Memory B cell (primary cell): ENCODE data around the gene DOCK4.

Experiments used
- ATAC-seq: fragments of 150-1000 bp; cut with Tn5 transposase; 2 replicates; pipeline ENCODE4 v1.10.0; 2021; ENCODE audit warnings: low read depth, mild to moderate bottlenecking, moderate library complexity
- DNase-seq, 2 donors: peaks; one replicate each; pipeline ENCODE4 v3.0.0; 2022; ENCODE audit warnings: low spot score in 2 of 2
- H3K27ac Mint-ChIP-seq: one replicate; pipeline ENCODE4 v1.8.0; 2022; ENCODE audit warnings: mild to moderate bottlenecking, moderate library complexity, mixed read lengths
- H3K27me3 Mint-ChIP-seq: one replicate; pipeline ENCODE4 v1.8.0; 2022; ENCODE audit warnings: mixed read lengths
- H3K36me3 Mint-ChIP-seq: one replicate; pipeline ENCODE4 v1.8.0; 2022; ENCODE audit warnings: mild to moderate bottlenecking, mixed read lengths
- H3K4me1 Mint-ChIP-seq: one replicate; pipeline ENCODE4 v1.8.0; 2022; ENCODE audit warnings: mixed read lengths
- H3K4me3 Mint-ChIP-seq: one replicate; pipeline ENCODE4 v1.8.0; 2022; ENCODE audit warnings: mild to moderate bottlenecking, moderate library complexity, mixed read lengths
- H3K9me3 Mint-ChIP-seq: one replicate; pipeline ENCODE4 v1.8.0; 2022; ENCODE audit warnings: mixed read lengths

DOCK4 gene

DNA sequence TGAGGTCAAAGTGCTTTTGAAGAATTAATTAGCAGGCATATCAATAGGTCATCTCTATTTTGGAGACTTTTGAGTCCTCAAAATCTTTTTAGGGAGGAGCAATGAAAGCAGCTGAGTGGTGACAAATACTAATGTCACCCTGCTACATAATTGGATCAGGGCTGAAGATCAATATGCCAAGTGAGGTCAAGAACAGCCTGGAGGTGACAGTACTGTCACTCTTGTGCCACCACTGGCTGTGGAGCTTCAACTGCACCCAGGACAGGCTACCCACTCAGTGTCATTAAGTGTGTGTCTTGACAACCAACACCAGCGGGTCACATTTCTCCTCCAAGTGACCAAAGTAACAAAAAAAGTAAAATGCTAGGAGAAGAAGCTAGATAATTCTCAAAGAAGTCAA, 167.8 kb downstream of the DOCK4 start:
- no peaks in the 10 kb centered on the region for H3K4me1 Mint-ChIP-seq
- H3K36me3 Mint-ChIP-seq: no peaks in the 10 kb centered on the region
- no peaks in the 10 kb centered on the region for H3K27me3 Mint-ChIP-seq
- ATAC-seq (no peak), DNase-seq (no peak)
- no peak overlapping the region for H3K27ac Mint-ChIP-seq
- H3K4me3 Mint-ChIP-seq: no peak overlapping the region
- no peaks in the 10 kb centered on the region for H3K9me3 Mint-ChIP-seq

- DNase-seq: no peak
- H3K27ac Mint-ChIP-seq: no peak overlapping the region
- no peak overlapping the region for H3K4me3 Mint-ChIP-seq
- H3K9me3 Mint-ChIP-seq: no peaks in the 10 kb centered on the region
- H3K27me3 Mint-ChIP-seq: no peaks in the 10 kb centered on the region
- ATAC-seq: no peak
- H3K4me1 Mint-ChIP-seq: no peaks in the 10 kb centered on the region
- H3K36me3 Mint-ChIP-seq: no peaks in the 10 kb centered on the region
Observed at GRCh38 chr7:112036071-112036470, 170.1 kb downstream of the DOCK4 start.

DNA sequence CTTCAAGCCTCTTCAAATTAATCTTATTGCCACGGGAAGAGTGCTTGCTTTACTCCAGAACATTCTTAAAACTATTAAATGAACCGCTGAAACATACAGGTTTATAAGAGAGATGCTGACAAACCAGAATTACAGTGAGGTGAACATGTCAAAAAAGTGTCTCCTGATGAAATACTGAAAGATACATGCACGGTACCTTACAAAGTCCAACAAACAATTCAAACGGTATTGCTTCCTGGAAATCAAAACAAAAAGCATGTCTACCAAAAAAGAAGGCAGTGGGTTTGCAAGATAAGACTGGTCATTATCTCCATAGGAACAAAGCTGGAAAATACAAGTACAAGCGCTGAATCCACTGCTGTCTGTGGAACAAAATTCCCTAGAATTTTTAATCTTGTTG, 174.5 kb downstream of the DOCK4 start:
- Mint-ChIP-seq H3K27ac (no peak overlapping the region), H3K4me3 (no peak overlapping the region), H3K36me3 (no peaks in the 10 kb centered on the region), H3K27me3 (peaks cover 3% of the 10 kb centered on the region), H3K4me1 (peaks cover 3% of the 10 kb centered on the region), H3K9me3 (no peaks in the 10 kb centered on the region)
- ATAC-seq (no peak), DNase-seq (no peak)

GRCh38 chr7:112025556-112025955, 180.6 kb downstream of the DOCK4 start:
- Mint-ChIP-seq H3K9me3 (no peaks in the 10 kb centered on the region), H3K27ac (no peak overlapping the region), H3K4me3 (no peak overlapping the region), H3K36me3 (no peaks in the 10 kb centered on the region), H3K4me1 (peaks cover 3% of the 10 kb centered on the region), H3K27me3 (peaks cover 10% of the 10 kb centered on the region)
- no peak for DNase-seq
- no peak for ATAC-seq

GRCh38 chr7:112023786-112024185, 182.4 kb downstream of the DOCK4 start:
- Mint-ChIP-seq H3K4me1 (peaks cover 3% of the 10 kb centered on the region), H3K36me3 (no peaks in the 10 kb centered on the region), H3K4me3 (no peak overlapping the region), H3K27ac (no peak overlapping the region), H3K27me3 (peaks cover 10% of the 10 kb centered on the region), H3K9me3 (no peaks in the 10 kb centered on the region)
- ATAC-seq: no peak
- no peak for DNase-seq

GRCh38 chr7:112023282-112023681, 182.9 kb downstream of the DOCK4 start:
- no peaks in the 10 kb centered on the region for H3K9me3 Mint-ChIP-seq
- H3K36me3 Mint-ChIP-seq: no peaks in the 10 kb centered on the region
- peaks cover 3% of the 10 kb centered on the region for H3K4me1 Mint-ChIP-seq
- H3K27me3 Mint-ChIP-seq: peaks cover 10% of the 10 kb centered on the region
- no peak overlapping the region for H3K27ac Mint-ChIP-seq
- ATAC-seq (no peak), DNase-seq (no peak)
- H3K4me3 Mint-ChIP-seq: no peak overlapping the region

DNA sequence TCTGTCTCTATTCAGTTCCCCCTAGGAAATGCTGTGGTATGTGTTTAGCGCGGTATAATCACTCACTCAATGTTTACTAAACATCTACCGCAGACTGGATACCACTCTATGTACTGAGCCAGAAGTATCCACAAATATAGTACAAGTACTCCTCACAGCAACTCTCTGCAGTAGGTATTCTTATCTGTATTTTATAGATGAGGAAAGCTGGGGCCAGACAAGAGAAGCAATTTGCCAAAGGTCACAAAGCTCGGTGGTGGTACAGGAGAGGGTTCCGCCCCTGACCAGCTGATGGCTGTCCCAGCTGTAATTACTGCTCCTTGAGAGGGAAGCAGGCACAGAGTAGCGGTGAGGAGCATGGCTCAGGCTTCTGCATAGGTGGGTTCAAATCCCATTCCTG, 184.1 kb downstream of the DOCK4 start:
- no peaks in the 10 kb centered on the region for H3K36me3 Mint-ChIP-seq

GRCh38 chr7:112021379-112022044, 184.7 kb downstream of the DOCK4 start:
- H3K36me3 Mint-ChIP-seq: no peaks in the 10 kb centered on the region
- peaks cover 10% of the 10 kb centered on the region for H3K27me3 Mint-ChIP-seq
- no peak overlapping the region for H3K27ac Mint-ChIP-seq
- no peak for ATAC-seq
- H3K9me3 Mint-ChIP-seq: no peaks in the 10 kb centered on the region
- H3K4me1 Mint-ChIP-seq: no peaks in the 10 kb centered on the region
- H3K4me3 Mint-ChIP-seq: no peak overlapping the region
- DNase-seq: no peak

More for the DNA sequence above, 184.1 kb downstream of the DOCK4 start:
- peaks cover 10% of the 10 kb centered on the region for H3K27me3 Mint-ChIP-seq
- H3K27ac Mint-ChIP-seq: no peak overlapping the region
- DNase-seq (no peak), ATAC-seq (no peak)
- H3K9me3 Mint-ChIP-seq: no peaks in the 10 kb centered on the region
- H3K4me1 Mint-ChIP-seq: no peaks in the 10 kb centered on the region
- H3K4me3 Mint-ChIP-seq: no peak overlapping the region

DNA sequence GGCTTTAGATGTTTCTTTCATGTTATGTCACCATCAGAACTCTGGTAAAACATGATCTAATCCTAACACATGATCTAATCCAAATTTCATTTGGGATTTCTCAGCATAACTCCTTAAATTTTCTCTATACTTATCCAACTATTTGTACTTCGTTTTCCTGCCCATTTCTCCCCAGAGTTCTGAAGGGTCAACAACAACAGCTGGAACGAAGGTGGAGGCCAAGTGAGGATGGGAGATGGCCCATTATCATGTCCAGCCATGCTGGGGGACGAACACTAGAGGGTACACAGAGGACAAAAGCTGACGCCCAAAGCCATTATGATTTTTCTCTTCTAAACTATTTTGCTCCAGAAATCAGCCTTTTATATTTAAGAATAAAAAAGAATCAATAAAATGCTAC, 185.4 kb downstream of the DOCK4 start:
- Mint-ChIP-seq H3K36me3 (no peaks in the 10 kb centered on the region), H3K9me3 (no peaks in the 10 kb centered on the region), H3K4me1 (no peaks in the 10 kb centered on the region), H3K4me3 (no peak overlapping the region), H3K27ac (no peak overlapping the region), H3K27me3 (peaks cover 9% of the 10 kb centered on the region)
- DNase-seq (no peak), ATAC-seq (no peak)

- Mint-ChIP-seq H3K27ac (no peak overlapping the region), H3K36me3 (no peaks in the 10 kb centered on the region), H3K4me3 (no peak overlapping the region), H3K27me3 (peaks cover 7% of the 10 kb centered on the region), H3K4me1 (no peaks in the 10 kb centered on the region), H3K9me3 (no peaks in the 10 kb centered on the region)
- DNase-seq (no peak), ATAC-seq (no peak)
Observed at GRCh38 chr7:112019932-112020331, 186.3 kb downstream of the DOCK4 start.

DNA sequence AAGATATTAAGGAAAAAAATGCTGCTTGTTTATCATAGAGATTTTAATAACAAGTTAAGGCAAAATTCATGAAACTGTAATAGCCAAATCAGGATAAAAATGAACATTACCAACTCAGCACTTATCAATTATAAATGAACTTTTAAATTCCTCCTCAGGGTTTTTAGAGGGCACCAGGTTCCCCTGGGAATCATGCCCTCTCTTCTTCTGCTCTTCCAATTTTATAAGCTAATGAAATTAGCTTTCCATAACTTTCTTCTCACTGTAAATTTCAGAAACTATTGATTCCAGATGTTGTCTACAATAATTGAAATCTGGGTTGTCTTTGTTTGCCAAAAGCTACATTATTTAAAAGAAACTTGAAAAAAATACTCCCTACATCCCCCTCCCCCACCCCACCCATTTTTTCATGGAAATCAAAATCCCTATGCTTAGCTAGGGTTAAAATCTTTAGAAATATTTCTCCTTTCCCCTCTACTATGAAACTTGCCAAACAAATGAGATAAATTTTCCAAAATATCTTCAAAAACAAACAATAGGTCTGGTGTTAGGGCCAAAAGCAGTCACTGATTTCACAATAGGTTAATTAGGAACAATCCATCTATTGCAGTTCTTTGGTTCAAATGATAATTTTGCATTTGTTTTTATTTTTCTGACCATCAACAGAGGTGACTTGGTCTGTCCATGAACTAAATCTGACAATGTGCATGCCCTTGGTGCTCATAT, 187.7 kb downstream of the DOCK4 start:
- no peak for ATAC-seq
- Mint-ChIP-seq H3K4me1 (no peaks in the 10 kb centered on the region), H3K27me3 (peaks cover 6% of the 10 kb centered on the region), H3K27ac (no peak overlapping the region), H3K9me3 (peaks cover 1% of the 10 kb centered on the region), H3K4me3 (no peak overlapping the region), H3K36me3 (no peaks in the 10 kb centered on the region)
- DNase-seq: no peak

DNA sequence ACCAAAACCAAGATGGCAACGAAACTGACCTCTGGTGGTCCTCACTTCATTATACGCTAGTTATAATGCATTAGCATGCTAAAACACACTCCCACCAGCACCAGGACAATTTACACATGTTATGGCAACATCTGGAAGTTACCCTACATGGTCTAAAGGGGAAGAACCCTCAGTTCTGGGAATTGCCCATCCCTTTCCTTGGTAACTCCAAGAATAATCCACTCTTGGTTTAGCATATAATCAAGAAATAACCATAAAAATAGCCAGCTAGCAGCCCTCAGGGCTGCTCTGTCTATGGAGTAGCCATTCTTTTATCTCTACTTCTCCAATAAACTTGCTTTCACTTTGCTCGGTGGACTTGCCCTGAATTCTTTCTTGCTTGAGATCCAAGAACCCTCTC, 191.1 kb downstream of the DOCK4 start:
- DNase-seq (no peak), ATAC-seq (no peak)
- Mint-ChIP-seq H3K27ac (no peak overlapping the region), H3K4me1 (no peaks in the 10 kb centered on the region), H3K36me3 (no peaks in the 10 kb centered on the region), H3K27me3 (peaks cover 7% of the 10 kb centered on the region), H3K4me3 (no peak overlapping the region), H3K9me3 (peaks cover 1% of the 10 kb centered on the region)

GRCh38 chr7:112014347-112014746, 191.9 kb downstream of the DOCK4 start:
- Mint-ChIP-seq H3K36me3 (no peaks in the 10 kb centered on the region), H3K9me3 (peaks cover 1% of the 10 kb centered on the region), H3K4me1 (no peaks in the 10 kb centered on the region), H3K4me3 (no peak overlapping the region), H3K27me3 (peaks cover 7% of the 10 kb centered on the region), H3K27ac (no peak overlapping the region)
- DNase-seq: no peak
- no peak for ATAC-seq

DNA sequence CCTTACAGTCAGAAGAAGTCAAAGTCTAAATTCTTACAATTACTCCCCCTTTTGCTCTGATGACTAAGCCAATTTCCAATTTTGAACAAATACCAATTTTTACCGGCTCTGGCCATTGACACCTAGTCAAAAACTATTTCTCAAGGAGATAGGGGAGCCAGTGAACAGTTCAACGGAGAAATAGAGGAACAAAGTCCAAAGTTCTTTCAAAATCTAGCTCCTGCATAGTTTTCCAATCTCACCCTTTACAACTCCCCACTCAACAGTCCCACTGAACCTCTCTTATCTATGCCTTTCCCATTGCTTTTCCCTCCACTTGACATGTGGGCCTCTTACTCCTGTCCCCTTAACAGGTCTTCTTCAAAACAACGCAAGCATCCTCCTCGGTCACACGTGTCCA, 192.9 kb downstream of the DOCK4 start:
- Mint-ChIP-seq H3K27me3 (peaks cover 7% of the 10 kb centered on the region), H3K9me3 (peaks cover 1% of the 10 kb centered on the region), H3K4me3 (no peak overlapping the region), H3K4me1 (no peaks in the 10 kb centered on the region), H3K36me3 (no peaks in the 10 kb centered on the region), H3K27ac (no peak overlapping the region)
- DNase-seq (no peak), ATAC-seq (no peak)

DNA sequence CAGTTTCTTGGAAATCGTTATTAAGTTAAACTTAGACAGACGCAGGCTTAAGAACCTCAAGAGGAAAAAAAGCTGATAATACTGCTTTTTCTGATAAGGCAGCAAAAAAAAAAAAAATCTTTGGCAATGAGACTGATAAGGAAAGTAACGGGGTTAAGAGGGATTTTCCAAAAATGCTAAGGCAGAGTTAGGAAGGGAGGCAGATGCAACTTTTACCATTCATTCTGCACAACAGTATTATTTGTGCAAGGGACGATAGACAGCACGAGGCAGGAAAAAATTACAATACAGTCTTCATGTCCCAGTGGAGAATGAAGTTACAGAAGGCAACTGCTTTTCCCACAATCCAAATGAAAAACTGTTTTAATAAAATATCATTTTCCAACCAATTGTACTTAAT, 194.0 kb downstream of the DOCK4 start:
- no peak overlapping the region for H3K4me3 Mint-ChIP-seq
- no peak overlapping the region for H3K27ac Mint-ChIP-seq
- H3K27me3 Mint-ChIP-seq: peaks cover 4% of the 10 kb centered on the region
- no peaks in the 10 kb centered on the region for H3K36me3 Mint-ChIP-seq
- DNase-seq (no peak), ATAC-seq (no peak)
- peaks cover 1% of the 10 kb centered on the region for H3K9me3 Mint-ChIP-seq
- no peaks in the 10 kb centered on the region for H3K4me1 Mint-ChIP-seq
